Left kidney (tissue), 8 donors: ENCODE results near the gene COL12A1. TPM values are rescaled to one million over a fixed set of nuclear protein-coding genes. Genes with fewer than 3 reads are reported as not detected.
A peak's percentile ranks its signal among the peaks of the same experiment; 100 is the strongest.

ENCODE experiments used
- DNase-seq: peaks from one replicate; pipeline ENCODE4 v3.0.0-alpha.2; 2013
- long read RNA-seq, 8 donors: transcript quantifications; one replicate each; lab custom pipeline, GENCODE V29; 2026
- polyA plus RNA-seq: library from polyadenylated mRNA; unstranded; fragments of 120-200 nt; gene quantifications from one replicate; pipeline ENCODE4 v1.2.1, GENCODE V29; 2013; ENCODE audit not compliant: insufficient read length

The COL12A1 gene
- polyA plus RNA-seq = 79.2 TPM
- long read RNA-seq, donor 1, partial matches to known transcripts = 35 of 35 reads
- long read RNA-seq, donor 1, other reads (novel, unspliced or antisense) = 0 of 35 reads
- long read RNA-seq, donor 2, partial matches to known transcripts = 6 of 7 reads
- long read RNA-seq, donor 2, other reads (novel, unspliced or antisense) = 0 of 7 reads
- long read RNA-seq, donor 3 = 0 reads
- long read RNA-seq, donor 4 = 0 reads
- long read RNA-seq, donor 5, partial matches to known transcripts = 39 of 41 reads
- long read RNA-seq, donor 5, other reads (novel, unspliced or antisense) = 0 of 41 reads
- long read RNA-seq, donor 6, partial matches to known transcripts = 8 of 8 reads
- long read RNA-seq, donor 6, other reads (novel, unspliced or antisense) = 0 of 8 reads
- long read RNA-seq, donor 7 = 0 reads
- long read RNA-seq, donor 8 = 0 reads

GRCh38 chr6:75205776-75206575 lies at the start of gene COL12A1:
TSS of gene COL12A1 (minus strand) at chr6:75206053. CDS start at chr6:75202792, 3,261 bp downstream.
- no peak for DNase-seq

DNA sequence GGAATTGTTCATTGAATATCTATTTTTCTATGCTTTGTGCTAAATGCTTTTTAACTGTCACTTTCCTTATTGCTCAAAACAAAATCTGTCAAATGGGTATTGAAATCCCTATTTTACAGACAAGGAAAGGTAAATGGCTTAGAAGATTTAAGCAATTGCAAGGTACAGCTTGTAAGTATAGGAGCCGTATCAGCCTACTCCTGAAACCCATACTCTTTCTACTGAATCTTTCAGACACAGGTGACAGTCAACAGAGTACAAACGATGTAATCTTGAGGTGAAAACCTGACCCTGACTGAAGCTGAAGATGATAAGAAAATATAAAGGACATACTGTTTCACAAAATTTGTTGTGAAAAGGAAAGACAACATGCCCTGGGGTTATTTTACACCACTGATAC lies 44.7 kb upstream of the COL12A1 start:
- DNase-seq = no peak

DNA sequence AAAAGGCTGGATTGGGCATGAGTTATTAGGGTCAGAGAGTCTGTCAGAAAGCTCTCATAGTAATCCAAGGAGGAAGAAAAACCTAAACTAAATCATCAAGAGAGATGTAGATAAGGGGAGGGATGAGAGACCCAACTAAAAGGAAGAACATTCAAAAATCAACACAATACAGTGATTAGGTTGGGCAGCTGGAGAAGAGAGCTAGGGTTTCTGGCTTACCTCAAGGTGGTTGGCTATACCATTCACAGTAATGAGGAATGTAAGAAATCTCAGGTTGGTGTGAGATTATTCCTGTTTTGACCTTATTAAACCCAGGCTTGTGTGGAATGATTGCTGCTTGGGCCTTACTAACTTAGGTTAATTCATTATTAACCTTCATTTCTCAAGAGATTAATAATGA lies 44.0 kb upstream of the COL12A1 start:
- DNase-seq = no peak

DNA sequence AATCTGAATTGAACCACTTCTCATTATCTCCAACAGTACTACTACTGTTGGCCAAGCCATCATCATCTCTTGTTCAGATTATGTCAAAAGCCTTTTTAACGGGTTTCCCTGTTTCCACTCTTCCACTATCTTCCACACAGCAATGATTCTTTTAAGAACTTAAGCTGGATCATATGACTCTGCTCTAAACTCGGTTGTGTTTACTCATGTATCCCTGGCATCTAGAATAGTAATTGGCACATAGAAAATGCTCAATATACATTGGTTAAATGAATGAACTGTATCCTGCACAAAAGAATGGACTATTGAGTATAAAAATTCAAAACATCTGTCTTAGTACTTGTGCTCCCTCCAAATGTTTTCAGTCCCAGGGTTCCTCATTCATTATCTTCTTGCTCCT lies 40.5 kb upstream of the COL12A1 start:
- no peak for DNase-seq

DNA sequence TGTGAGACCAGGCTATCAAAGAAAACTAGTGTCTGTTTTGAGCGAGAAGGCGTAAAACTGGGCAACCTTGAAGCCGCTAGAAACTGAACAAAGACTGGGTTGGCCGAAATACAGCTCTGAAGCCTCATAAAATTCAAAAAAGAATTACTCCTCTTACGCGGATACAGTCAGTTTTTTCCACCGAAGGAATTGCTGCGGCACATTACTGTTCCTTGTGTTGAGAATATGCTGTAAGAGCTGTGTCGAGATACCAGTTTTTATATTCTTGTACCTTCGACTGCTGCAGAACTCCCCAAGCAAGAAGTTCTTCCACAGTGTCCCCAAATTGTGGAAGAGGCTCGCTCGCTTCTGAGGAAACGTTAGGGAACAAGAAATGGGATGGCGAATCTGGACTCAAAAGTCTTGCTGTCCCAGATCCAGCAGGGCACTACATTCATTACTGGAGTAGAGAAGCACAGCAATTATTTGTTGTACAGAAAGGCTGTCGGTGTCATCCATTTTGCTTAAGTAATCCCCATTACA lies 38.3 kb upstream of the COL12A1 start:
- DNase-seq = no peak

DNA sequence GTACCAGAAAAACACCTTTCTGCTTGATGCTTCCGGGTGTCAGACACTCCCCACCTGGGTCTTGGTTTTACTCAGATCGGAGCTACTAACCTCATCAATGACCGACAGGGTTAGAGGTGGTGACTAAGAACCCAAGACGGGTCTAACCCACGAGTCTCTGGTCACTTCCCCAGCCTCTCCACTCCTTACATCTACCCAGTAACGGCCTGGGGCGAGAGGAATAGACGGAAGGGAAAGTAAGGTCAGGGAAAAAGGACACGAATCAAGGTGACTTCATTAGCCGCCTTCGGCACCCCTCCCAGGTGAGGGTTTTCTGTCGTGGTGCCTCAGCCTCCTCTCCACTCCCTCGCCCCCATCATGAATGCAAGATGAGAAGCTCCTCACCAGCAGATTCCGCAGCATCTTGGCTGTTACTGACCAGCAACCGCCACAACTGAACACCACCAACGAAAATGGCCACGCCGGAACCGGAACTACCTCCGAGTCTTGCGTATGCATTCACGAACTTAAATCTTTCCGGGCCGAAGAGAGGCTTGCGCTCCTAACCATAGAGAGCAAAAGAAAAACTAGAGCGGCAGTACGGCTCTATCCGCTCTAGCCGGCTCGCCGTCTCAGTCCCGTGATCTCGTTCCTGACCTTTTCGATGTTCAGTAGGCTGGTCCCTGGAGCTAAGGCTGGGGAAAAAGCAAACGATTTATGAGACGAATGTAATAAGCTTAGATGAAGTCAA lies 37.6 kb upstream of the COL12A1 start, which contains the start of gene COX7A2:
COX7A2 (minus strand) TSS at position 469 of the 730 bp plus-strand sequence; CDS start at position 402, 67 bp downstream.
- DNase-seq = peak; percentile 95

DNA sequence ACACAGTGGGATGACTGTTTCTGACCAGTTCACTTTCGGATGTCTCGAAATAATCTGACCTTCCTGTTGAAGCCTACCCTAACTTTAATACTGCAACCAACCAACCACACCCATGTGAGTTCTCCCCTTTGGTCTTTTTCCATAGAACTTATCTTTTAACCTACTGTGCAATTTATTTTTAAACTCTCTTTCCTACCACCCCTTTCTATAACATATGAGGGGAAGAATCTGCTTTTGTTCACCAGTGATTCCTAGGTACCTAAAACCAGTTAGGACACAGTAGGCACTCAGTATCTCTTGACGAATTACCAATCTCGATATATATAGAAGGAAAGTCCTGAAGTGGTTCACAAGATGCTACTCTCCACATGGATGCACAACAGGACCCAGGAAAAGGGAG lies 30.8 kb upstream of the COL12A1 start:
- no peak for DNase-seq

GRCh38 chr6:75235271-75235670 lies 29.4 kb upstream of the COL12A1 start:
- no peak for DNase-seq

- DNase-seq = no peak
These were observed 28.4 kb upstream of the COL12A1 start for GRCh38 chr6:75234126-75234865.

DNA sequence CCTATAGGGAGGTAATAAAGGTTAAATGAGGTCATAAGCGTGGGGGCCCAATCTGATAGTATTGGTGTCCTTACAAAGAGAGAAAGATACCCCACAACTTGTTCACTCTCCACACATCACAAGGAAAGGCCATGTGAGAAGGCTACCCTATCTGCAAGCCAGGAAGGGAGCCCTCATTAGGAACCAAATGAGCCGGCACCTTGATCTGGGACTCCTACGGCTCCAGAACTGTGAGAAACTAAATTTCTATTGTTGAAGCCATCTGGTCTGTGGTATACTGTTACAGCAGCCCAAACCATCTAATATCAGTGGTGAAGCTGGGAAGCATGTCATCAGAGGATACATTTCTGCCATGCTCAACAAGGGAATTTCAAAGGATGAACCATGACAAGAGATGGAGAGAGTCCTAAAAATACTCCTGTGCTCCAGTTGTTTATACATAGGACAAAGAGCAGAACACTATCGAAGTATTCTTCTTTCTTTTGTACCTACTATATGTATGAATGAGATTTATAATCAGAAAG lies 27.3 kb upstream of the COL12A1 start:
- DNase-seq = no peak

DNA sequence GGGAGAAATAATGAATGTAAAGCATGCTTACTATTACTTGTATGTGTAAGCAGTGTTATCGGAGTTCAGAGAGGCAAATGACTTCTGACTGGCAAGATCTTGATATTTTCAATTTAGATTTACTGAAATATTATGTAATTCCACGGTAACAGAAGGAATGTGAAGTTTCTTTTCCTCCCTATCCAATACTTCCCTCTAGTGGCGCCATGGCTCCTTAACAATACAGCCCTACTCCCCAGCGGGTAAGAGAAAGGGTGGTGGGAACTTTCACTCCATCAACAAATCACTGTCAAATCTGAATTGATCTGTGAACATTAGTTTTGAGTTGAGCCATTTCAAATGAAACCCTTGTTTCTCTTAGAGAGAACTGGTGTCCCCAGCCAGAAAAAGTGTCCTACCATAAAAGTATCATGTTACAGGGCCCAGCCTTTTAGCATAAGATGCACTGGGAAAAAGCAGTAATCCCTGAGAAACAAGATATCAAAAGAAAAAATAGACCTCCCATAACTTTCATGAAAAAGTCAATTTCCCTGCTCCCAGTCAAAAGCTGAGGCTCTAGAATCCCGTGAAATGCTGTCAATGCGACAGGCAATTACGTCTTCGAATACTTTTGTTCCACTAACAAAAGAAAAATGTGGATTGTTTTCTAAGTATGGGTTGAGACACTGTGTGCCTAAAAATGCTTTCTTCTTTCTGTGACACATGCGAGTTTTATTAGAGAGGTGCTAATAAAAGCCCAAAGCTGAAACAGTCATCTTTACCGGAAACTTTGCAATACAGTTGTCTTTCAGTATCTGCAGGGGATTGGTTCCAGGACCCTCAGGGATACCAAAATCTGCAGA lies 24.9 kb upstream of the COL12A1 start:
- DNase-seq = no peak

DNA sequence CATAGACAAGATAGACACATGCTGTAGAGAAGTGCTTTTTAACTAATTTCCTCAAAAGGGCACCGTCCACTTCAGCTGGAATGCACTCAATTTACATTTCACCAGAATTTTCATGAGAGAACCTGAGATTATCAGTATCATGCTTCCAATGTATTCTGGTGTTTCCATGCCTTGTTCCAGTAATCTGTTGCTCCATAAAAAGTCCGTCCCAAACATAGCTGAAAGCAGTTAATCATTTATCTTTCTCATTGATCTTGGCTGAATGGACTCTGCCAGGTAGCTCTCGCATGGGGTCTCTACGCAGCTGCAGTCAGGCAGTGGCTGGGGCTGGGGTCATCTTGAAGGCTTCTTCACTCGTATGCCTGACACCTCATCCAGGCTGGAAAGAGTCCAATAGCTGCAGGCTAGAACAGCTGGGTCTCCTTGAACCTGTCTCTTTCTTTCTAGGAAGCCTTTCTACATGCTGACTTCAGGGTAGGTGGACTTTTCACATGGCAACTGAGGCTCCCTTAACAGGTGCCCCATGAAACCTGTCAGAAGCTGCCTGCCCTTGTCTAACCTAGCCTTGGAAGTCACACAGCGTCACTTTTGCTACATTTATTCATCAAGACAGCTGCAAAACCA lies 18.6 kb upstream of the COL12A1 start:
- no peak for DNase-seq

DNA sequence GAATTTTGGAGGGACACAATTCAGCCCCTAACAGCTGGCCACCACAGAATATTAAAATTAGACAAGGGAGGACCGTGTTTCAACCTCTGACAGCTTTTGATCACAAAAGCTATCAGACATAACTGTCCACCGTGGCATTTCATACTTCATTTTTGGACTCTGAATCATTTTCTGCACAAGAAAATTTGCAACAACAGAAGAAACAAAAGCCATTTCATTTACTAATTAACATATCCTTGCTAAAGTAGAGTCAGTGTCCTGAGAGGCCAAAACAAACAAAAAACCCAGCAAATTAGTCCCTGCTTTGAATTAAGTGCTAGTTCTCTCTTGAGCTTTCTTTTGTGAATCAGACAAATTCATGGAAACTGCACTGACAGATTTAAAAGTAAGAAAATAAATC lies 17.6 kb upstream of the COL12A1 start:
- no peak for DNase-seq

DNA sequence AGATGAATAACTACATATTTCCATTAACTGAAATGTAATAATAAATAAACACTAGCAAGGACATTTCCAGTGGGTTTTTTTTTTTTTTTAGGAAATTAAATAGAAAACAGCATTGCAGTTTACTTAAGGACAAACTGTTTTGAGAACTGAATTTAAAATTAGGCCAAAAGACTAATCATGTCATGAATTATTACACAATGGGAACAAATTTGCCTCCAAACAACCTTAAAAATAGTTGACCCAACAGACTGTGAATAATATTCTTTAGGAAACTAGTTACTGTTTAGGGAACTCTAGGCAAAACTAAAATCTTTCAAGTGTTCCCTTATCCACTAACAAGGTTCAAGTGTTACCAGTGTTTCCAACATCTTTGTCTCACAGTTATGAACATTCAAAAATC lies 16.4 kb upstream of the COL12A1 start:
- DNase-seq = no peak

DNA sequence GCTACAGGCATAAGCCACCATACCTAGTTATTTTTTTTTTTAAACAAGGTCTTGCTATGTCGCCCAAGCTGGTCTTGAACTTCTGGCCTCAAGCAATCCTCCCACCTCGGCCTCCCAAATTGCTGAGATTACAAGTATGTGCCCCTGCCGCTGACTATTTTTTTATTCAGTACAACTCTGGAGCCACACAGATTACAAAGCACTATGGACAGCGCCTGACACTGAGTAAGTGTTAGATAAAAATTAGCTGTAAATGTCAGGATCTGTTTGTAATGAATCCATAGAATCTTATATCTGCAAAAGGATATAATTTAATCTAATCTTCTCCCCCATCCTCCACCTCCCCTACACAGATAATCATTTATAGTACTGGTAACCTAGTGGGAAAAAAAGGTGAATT lies 15.3 kb upstream of the COL12A1 start:
- DNase-seq = no peak

DNA sequence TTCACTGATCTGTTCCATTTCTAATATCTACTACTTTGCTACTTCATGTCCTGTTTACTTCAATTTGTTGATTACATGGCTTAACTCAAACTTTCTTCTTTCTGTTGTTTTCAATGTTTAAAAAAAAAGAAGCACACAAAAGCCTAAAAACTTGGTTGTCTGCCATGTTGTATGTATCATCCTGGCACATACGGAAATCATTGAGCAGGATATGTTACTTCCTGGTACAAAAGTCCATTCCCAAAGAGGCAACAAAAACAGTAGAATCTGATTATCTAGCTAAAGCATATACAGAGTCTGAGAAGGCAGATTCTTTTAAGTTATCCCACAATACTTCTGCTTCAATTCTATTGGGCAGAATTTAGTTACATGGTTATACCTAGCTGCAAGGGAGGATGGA lies 14.5 kb upstream of the COL12A1 start:
- no peak for DNase-seq

DNA sequence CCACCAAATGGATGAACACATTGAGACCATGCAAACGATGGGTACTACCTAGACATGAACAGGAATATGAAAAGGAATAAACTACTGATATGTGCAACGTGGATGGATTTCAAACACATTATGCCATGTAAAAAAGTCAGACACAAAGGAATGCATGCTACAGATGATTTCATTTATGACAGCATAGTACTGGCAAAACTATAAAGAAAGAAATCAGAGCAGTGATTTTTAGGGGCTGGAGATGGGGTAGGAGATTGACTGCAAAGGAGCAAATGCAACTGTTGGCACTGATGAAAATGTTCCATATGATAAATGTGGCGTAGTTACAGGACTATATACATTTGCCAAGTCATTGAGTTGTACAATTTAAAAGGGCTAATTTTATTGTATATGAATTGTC lies 13.4 kb upstream of the COL12A1 start:
- DNase-seq = no peak

DNA sequence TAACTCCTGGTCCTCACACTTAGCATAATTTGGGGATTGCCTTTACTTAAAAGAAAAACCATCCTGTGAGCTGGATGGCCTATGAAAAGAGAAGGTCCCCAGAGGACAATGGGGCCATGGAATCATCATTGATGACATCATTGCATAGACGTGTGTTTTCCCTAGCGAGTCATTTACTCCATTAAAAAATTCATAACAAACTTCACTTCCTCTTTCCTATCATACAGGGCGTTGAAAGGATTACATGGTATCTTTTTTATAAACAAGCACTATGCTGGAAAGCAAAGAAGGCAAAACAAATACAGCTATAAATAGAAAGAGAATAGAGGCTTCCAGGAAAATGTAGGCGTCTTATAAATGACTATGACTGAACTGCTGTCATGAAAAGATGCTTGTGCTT lies 11.3 kb upstream of the COL12A1 start:
- no peak for DNase-seq

GRCh38 chr6:75215291-75215690 lies 9.4 kb upstream of the COL12A1 start:
- DNase-seq = no peak

DNA sequence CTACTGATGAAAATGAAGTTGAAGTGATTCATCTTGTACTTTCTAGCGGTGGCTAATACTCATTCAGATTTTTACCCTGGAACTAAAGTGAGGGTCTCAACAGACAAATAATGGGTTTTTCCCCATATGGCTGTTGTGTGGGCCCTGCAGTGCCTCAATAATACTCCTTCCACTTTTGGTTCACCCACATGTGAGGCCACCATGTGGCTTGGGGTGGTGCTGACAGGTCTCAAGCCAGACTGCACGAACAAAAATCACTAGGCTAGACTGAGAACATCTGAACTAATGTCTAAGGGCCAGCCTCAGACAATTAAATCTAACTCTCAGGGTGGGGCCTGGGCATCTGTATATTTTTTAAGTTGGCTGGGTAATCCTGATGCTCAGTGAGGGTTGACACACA lies 7.9 kb upstream of the COL12A1 start:
- no peak for DNase-seq
